ENCODE measurements around the gene OPA3.

Gene OPA3

GRCh38 chr19:45587873-45588272 is 3.3 kb upstream of the OPA3 start:
- TF ChIP-seq ZFX (IDR thresholded peaks at IDR 0.05; ENCODE audit: borderline replicate concordance) (no peak), CTCF (IDR thresholded peaks at IDR 0.05) (no peak)

GRCh38 chr19:45585158-45585577 is 566 bp upstream of the OPA3 start:
- TF ChIP-seq CTCF (IDR thresholded peaks at IDR 0.05) (no peak), ZFX (IDR thresholded peaks at IDR 0.05; ENCODE audit: borderline replicate concordance) (no peak)

More at GRCh38 chr19:45587873-45588272, 3.3 kb upstream of the OPA3 start:
- no peak overlapping the region for H3K27ac ChIP-seq

GRCh38 chr19:45581576-45581975 is 3.0 kb downstream of the OPA3 start:
- TF ChIP-seq CTCF (IDR thresholded peaks at IDR 0.05) (no peak), ZFX (IDR thresholded peaks at IDR 0.05; ENCODE audit: borderline replicate concordance) (no peak)
- H3K27ac ChIP-seq, result no peak overlapping the region

More at GRCh38 chr19:45585158-45585577, 566 bp upstream of the OPA3 start:
- peak overlapping the region; percentile 92 for H3K27ac ChIP-seq

DNA sequence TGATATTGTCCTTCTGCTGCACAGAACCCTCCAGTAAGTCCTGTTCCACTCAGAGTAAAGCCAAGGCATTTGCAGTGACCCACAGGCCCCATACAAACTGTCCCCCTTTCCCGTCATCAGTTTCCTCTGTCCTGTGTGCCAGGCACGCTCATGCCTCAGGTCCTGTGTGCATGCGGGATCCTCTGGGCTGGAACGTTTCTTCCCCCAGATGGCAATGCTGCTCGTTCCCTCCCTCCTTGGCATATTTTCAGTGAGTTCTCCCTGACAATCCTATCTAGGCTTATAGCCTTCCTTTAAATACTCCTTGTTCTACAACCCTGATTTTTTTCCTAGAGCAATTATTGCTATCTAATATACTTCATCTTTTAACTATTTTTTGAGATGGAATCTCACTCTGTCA is 5.7 kb downstream of the OPA3 start:
- H3K27ac ChIP-seq, result no peak overlapping the region; the same call in 1 of the 2 replicates

GRCh38 chr19:45577111-45577905 is 7.3 kb downstream of the OPA3 start:
- peak overlapping the region; percentile 63 for H3K27ac ChIP-seq
- TF ChIP-seq CTCF (IDR thresholded peaks at IDR 0.05) (no peak), ZFX (IDR thresholded peaks at IDR 0.05; ENCODE audit: borderline replicate concordance) (no peak)

More for the DNA sequence above, 5.7 kb downstream of the OPA3 start:
- TF ChIP-seq CTCF (IDR thresholded peaks at IDR 0.05), result no peak
- TF ChIP-seq ZFX (IDR thresholded peaks at IDR 0.05; ENCODE audit: borderline replicate concordance), result no peak

DNA sequence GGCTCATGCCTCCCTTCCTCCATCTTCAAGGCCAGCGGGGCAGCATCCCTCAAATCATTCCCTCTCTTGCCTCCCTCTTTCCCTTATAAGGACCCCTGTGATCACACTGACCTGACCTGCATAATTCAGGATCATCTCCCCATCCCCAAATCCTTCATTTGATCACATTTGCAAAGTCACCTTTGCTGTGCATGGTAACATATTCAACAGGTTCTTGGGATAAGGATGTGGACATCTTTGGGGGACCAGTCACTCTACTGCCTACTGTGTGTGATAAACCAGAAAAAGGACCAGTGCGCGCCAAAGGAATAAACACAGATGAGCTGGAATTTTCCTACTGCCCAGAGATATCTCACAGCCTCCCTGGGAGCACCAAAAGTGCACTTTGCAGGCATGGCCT is 7.9 kb downstream of the OPA3 start:
- no peak for TF ChIP-seq CTCF (IDR thresholded peaks at IDR 0.05)
- no peak for TF ChIP-seq ZFX (IDR thresholded peaks at IDR 0.05; ENCODE audit: borderline replicate concordance)
- peak overlapping the region; percentile 63; the same call in 1 of the 2 replicates for H3K27ac ChIP-seq

DNA sequence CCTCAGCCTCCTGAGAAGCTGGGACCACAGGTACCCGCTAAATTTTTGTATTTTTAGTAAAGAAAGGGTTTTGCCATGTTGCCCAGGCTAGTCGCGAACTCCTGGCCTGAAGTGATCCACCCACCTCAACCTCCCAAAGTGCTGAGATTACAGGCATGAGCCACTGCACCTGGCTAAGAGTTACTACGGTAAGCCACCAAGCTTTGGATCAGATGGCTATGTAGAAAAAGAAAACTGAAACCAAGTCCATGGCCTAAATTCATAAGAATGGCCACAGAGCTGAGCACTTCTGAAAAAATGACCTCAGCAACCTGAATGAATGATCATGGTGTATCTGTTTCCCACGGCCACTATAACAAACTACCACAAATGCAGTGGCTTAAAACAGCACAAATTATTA is 9.4 kb downstream of the OPA3 start:
- H3K27ac ChIP-seq, result no peak overlapping the region
- no peak for TF ChIP-seq ZFX (IDR thresholded peaks at IDR 0.05; ENCODE audit: borderline replicate concordance)
- TF ChIP-seq CTCF (IDR thresholded peaks at IDR 0.05), result no peak

Measured in 22Rv1 (cell line).